ENCODE data around the gene LHFPL6.

GRCh38 chr13:39631307-39631706 lies 28.3 kb upstream of the LHFPL6 start:
- TF ChIP-seq CTCF (IDR thresholded peaks at IDR 0.05) (no peak), POLR2A (IDR thresholded peaks at IDR 0.05) (no peak)
